Measurements from ENCODE around the gene MLANA.
"Not testable (repeated sequence)": the region's sequence is repeated elsewhere in the genome, so short reads cannot be mapped to it uniquely, and the experiment has no call there.

Gene MLANA

GRCh38 chr9:5870020-5870339 lies 20.7 kb upstream of the MLANA start:
- Histone ChIP-seq H3K4me3 (ENCODE audit: low read depth, low read length) (no peak overlapping the region), H3K36me3 (ENCODE audit: control insufficient read depth, insufficient read depth, low read length) (no peaks in the 10 kb centered on the region), H3K27ac (ENCODE audit: low read depth, low read length) (no peak overlapping the region), H3K9me3 (ENCODE audit: control insufficient read depth, insufficient read depth, low read length) (no peaks in the 10 kb centered on the region), H3K27me3 (ENCODE audit: control insufficient read depth, insufficient read depth, low read length) (no peaks in the 10 kb centered on the region), H3K9ac (ENCODE audit: low read depth, low read length) (no peak overlapping the region), H3K4me1 (ENCODE audit: control insufficient read depth, insufficient read depth, low read length) (peaks cover 5% of the 10 kb centered on the region; the same call in 1 of the 2 replicates)

GRCh38 chr9:5870691-5871090 lies 20.0 kb upstream of the MLANA start:
- peaks cover 5% of the 10 kb centered on the region; the same call in 1 of the 2 replicates for H3K4me1 ChIP-seq (ENCODE audit: control insufficient read depth, insufficient read depth, low read length)
- no peak overlapping the region for H3K27ac ChIP-seq (ENCODE audit: low read depth, low read length)
- no peaks in the 10 kb centered on the region for H3K27me3 ChIP-seq (ENCODE audit: control insufficient read depth, insufficient read depth, low read length)
- no peak overlapping the region for H3K9ac ChIP-seq (ENCODE audit: low read depth, low read length)
- no peaks in the 10 kb centered on the region for H3K36me3 ChIP-seq (ENCODE audit: control insufficient read depth, insufficient read depth, low read length)
- H3K4me3 ChIP-seq (ENCODE audit: low read depth, low read length) = no peak overlapping the region
- no peaks in the 10 kb centered on the region for H3K9me3 ChIP-seq (ENCODE audit: control insufficient read depth, insufficient read depth, low read length)

GRCh38 chr9:5871785-5872184 lies 18.9 kb upstream of the MLANA start:
- no peaks in the 10 kb centered on the region for H3K9me3 ChIP-seq (ENCODE audit: control insufficient read depth, insufficient read depth, low read length)
- H3K36me3 ChIP-seq (ENCODE audit: control insufficient read depth, insufficient read depth, low read length) = no peaks in the 10 kb centered on the region
- no peaks in the 10 kb centered on the region for H3K4me1 ChIP-seq (ENCODE audit: control insufficient read depth, insufficient read depth, low read length)
- no peak overlapping the region for H3K4me3 ChIP-seq (ENCODE audit: low read depth, low read length)
- H3K9ac ChIP-seq (ENCODE audit: low read depth, low read length) = no peak overlapping the region
- no peaks in the 10 kb centered on the region for H3K27me3 ChIP-seq (ENCODE audit: control insufficient read depth, insufficient read depth, low read length)
- H3K27ac ChIP-seq (ENCODE audit: low read depth, low read length) = no peak overlapping the region

GRCh38 chr9:5872511-5872910 lies 18.2 kb upstream of the MLANA start:
- no peak overlapping the region for H3K9ac ChIP-seq (ENCODE audit: low read depth, low read length)
- no peak overlapping the region for H3K27ac ChIP-seq (ENCODE audit: low read depth, low read length)
- H3K4me1 ChIP-seq (ENCODE audit: control insufficient read depth, insufficient read depth, low read length) = no peaks in the 10 kb centered on the region
- H3K4me3 ChIP-seq (ENCODE audit: low read depth, low read length) = no peak overlapping the region
- H3K36me3 ChIP-seq (ENCODE audit: control insufficient read depth, insufficient read depth, low read length) = no peaks in the 10 kb centered on the region
- H3K9me3 ChIP-seq (ENCODE audit: control insufficient read depth, insufficient read depth, low read length) = no peaks in the 10 kb centered on the region
- no peaks in the 10 kb centered on the region for H3K27me3 ChIP-seq (ENCODE audit: control insufficient read depth, insufficient read depth, low read length)

GRCh38 chr9:5873439-5873838 lies 17.2 kb upstream of the MLANA start:
- Histone ChIP-seq H3K36me3 (ENCODE audit: control insufficient read depth, insufficient read depth, low read length) (no peaks in the 10 kb centered on the region), H3K9ac (ENCODE audit: low read depth, low read length) (no peak overlapping the region), H3K27ac (ENCODE audit: low read depth, low read length) (no peak overlapping the region), H3K9me3 (ENCODE audit: control insufficient read depth, insufficient read depth, low read length) (no peaks in the 10 kb centered on the region), H3K4me1 (ENCODE audit: control insufficient read depth, insufficient read depth, low read length) (no peaks in the 10 kb centered on the region), H3K27me3 (ENCODE audit: control insufficient read depth, insufficient read depth, low read length) (no peaks in the 10 kb centered on the region), H3K4me3 (ENCODE audit: low read depth, low read length) (no peak overlapping the region)

- no peaks in the 10 kb centered on the region for H3K4me1 ChIP-seq (ENCODE audit: control insufficient read depth, insufficient read depth, low read length)
- no peak overlapping the region for H3K4me3 ChIP-seq (ENCODE audit: low read depth, low read length)
- no peaks in the 10 kb centered on the region for H3K9me3 ChIP-seq (ENCODE audit: control insufficient read depth, insufficient read depth, low read length)
- H3K27ac ChIP-seq (ENCODE audit: low read depth, low read length) = no peak overlapping the region
- no peak overlapping the region for H3K9ac ChIP-seq (ENCODE audit: low read depth, low read length)
- no peaks in the 10 kb centered on the region for H3K27me3 ChIP-seq (ENCODE audit: control insufficient read depth, insufficient read depth, low read length)
- no peaks in the 10 kb centered on the region for H3K36me3 ChIP-seq (ENCODE audit: control insufficient read depth, insufficient read depth, low read length)
These were observed 16.6 kb upstream of the MLANA start for GRCh38 chr9:5874048-5874447.

GRCh38 chr9:5876026-5876425 lies 14.7 kb upstream of the MLANA start:
- Histone ChIP-seq H3K36me3 (ENCODE audit: control insufficient read depth, insufficient read depth, low read length) (no peaks in the 10 kb centered on the region), H3K9me3 (ENCODE audit: control insufficient read depth, insufficient read depth, low read length) (no peaks in the 10 kb centered on the region), H3K27ac (ENCODE audit: low read depth, low read length) (no peak overlapping the region)

GRCh38 chr9:5876711-5877110 lies 14.0 kb upstream of the MLANA start:
- Histone ChIP-seq H3K4me3 (ENCODE audit: low read depth, low read length) (no peak overlapping the region), H3K27ac (ENCODE audit: low read depth, low read length) (no peak overlapping the region), H3K27me3 (ENCODE audit: control insufficient read depth, insufficient read depth, low read length) (no peaks in the 10 kb centered on the region), H3K9me3 (ENCODE audit: control insufficient read depth, insufficient read depth, low read length) (no peaks in the 10 kb centered on the region), H3K36me3 (ENCODE audit: control insufficient read depth, insufficient read depth, low read length) (no peaks in the 10 kb centered on the region), H3K4me1 (ENCODE audit: control insufficient read depth, insufficient read depth, low read length) (no peaks in the 10 kb centered on the region), H3K9ac (ENCODE audit: low read depth, low read length) (no peak overlapping the region)

More at GRCh38 chr9:5876026-5876425, 14.7 kb upstream of the MLANA start:
- no peak overlapping the region for H3K9ac ChIP-seq (ENCODE audit: low read depth, low read length)
- H3K4me1 ChIP-seq (ENCODE audit: control insufficient read depth, insufficient read depth, low read length) = no peaks in the 10 kb centered on the region
- H3K27me3 ChIP-seq (ENCODE audit: control insufficient read depth, insufficient read depth, low read length) = no peaks in the 10 kb centered on the region
- H3K4me3 ChIP-seq (ENCODE audit: low read depth, low read length) = no peak overlapping the region

- Histone ChIP-seq H3K4me3 (ENCODE audit: low read depth, low read length) (no peak overlapping the region), H3K9me3 (ENCODE audit: control insufficient read depth, insufficient read depth, low read length) (no peaks in the 10 kb centered on the region)
These were observed 11.1 kb upstream of the MLANA start for GRCh38 chr9:5879419-5880181.

GRCh38 chr9:5882244-5883012 lies 8.3 kb upstream of the MLANA start:
- not testable (repeated sequence) for H3K27me3 ChIP-seq (ENCODE audit: control insufficient read depth, insufficient read depth, low read length); H3K9me3 ChIP-seq (ENCODE audit: control insufficient read depth, insufficient read depth, low read length); H3K4me1 ChIP-seq (ENCODE audit: control insufficient read depth, insufficient read depth, low read length); H3K27ac ChIP-seq (ENCODE audit: low read depth, low read length); H3K9ac ChIP-seq (ENCODE audit: low read depth, low read length); H3K4me3 ChIP-seq (ENCODE audit: low read depth, low read length); H3K36me3 ChIP-seq (ENCODE audit: control insufficient read depth, insufficient read depth, low read length)

More at GRCh38 chr9:5879419-5880181, 11.1 kb upstream of the MLANA start:
- no peaks in the 10 kb centered on the region for H3K4me1 ChIP-seq (ENCODE audit: control insufficient read depth, insufficient read depth, low read length)
- H3K27ac ChIP-seq (ENCODE audit: low read depth, low read length) = no peak overlapping the region
- H3K36me3 ChIP-seq (ENCODE audit: control insufficient read depth, insufficient read depth, low read length) = no peaks in the 10 kb centered on the region
- H3K9ac ChIP-seq (ENCODE audit: low read depth, low read length) = no peak overlapping the region
- no peaks in the 10 kb centered on the region for H3K27me3 ChIP-seq (ENCODE audit: control insufficient read depth, insufficient read depth, low read length)

- no peaks in the 10 kb centered on the region for H3K9me3 ChIP-seq (ENCODE audit: control insufficient read depth, insufficient read depth, low read length)
- no peak overlapping the region for H3K4me3 ChIP-seq (ENCODE audit: low read depth, low read length)
- no peaks in the 10 kb centered on the region for H3K36me3 ChIP-seq (ENCODE audit: control insufficient read depth, insufficient read depth, low read length)
- no peak overlapping the region for H3K27ac ChIP-seq (ENCODE audit: low read depth, low read length)
- no peaks in the 10 kb centered on the region for H3K4me1 ChIP-seq (ENCODE audit: control insufficient read depth, insufficient read depth, low read length)
- H3K27me3 ChIP-seq (ENCODE audit: control insufficient read depth, insufficient read depth, low read length) = no peaks in the 10 kb centered on the region
- no peak overlapping the region for H3K9ac ChIP-seq (ENCODE audit: low read depth, low read length)
These were observed 6.5 kb upstream of the MLANA start for GRCh38 chr9:5884191-5884590.

Data from HUES48 (cell line).